NK-92 (cell line): ENCODE results near the gene GXYLT1.
"Not testable (repeated sequence)": the region's sequence is repeated elsewhere in the genome, so short reads cannot be mapped to it uniquely, and the experiment has no call there.

Source experiments
- DNase-seq: peaks from one replicate; lab custom pipeline; 2025; ENCODE audit not compliant: unreplicated experiment; lab: John Stamatoyannopoulos, UW

GXYLT1 gene

GRCh38 chr12:42144408-42145196 is at the start of gene GXYLT1:
TSS of gene GXYLT1 (minus strand) at chr12:42144874. CDS start at chr12:42144646, 228 bp downstream.
- no peak for DNase-seq

- DNase-seq, result no peak
Observed at GRCh38 chr12:42192686-42193085, 48.0 kb upstream of the GXYLT1 start.

GRCh38 chr12:42192258-42192657 is 47.6 kb upstream of the GXYLT1 start:
- no peak for DNase-seq

GRCh38 chr12:42190376-42190775 is 45.7 kb upstream of the GXYLT1 start:
- no peak for DNase-seq

GRCh38 chr12:42188275-42188674 is 43.6 kb upstream of the GXYLT1 start:
- not testable (repeated sequence) for DNase-seq

- DNase-seq, result no peak
Observed at GRCh38 chr12:42187799-42188198, 43.1 kb upstream of the GXYLT1 start.

GRCh38 chr12:42186793-42187192 is 42.1 kb upstream of the GXYLT1 start:
- DNase-seq, result no peak

- DNase-seq, result no peak
Observed at GRCh38 chr12:42182394-42182793, 37.7 kb upstream of the GXYLT1 start.

GRCh38 chr12:42180990-42181596 is 36.4 kb upstream of the GXYLT1 start:
- no peak for DNase-seq

- no peak for DNase-seq
Observed at GRCh38 chr12:42178101-42178500, 33.4 kb upstream of the GXYLT1 start.

- no peak for DNase-seq
Observed at GRCh38 chr12:42174978-42175377, 30.3 kb upstream of the GXYLT1 start.

GRCh38 chr12:42173961-42174521 is 29.4 kb upstream of the GXYLT1 start:
- DNase-seq, result no peak

GRCh38 chr12:42172441-42173210 is 28.0 kb upstream of the GXYLT1 start:
- no peak for DNase-seq

GRCh38 chr12:42167711-42168110 is 23.0 kb upstream of the GXYLT1 start:
- DNase-seq, result no peak

- DNase-seq, result no peak
Observed at GRCh38 chr12:42166501-42166900, 21.8 kb upstream of the GXYLT1 start.

GRCh38 chr12:42163913-42164312 is 19.2 kb upstream of the GXYLT1 start:
- no peak for DNase-seq

- no peak for DNase-seq
Observed at GRCh38 chr12:42162965-42163364, 18.3 kb upstream of the GXYLT1 start.

- DNase-seq, result no peak
Observed at GRCh38 chr12:42162193-42162592, 17.5 kb upstream of the GXYLT1 start.

GRCh38 chr12:42161529-42161928 is 16.9 kb upstream of the GXYLT1 start:
- DNase-seq, result no peak

- DNase-seq, result no peak
Observed at GRCh38 chr12:42156232-42156631, 11.6 kb upstream of the GXYLT1 start.

- DNase-seq, result no peak
Observed at GRCh38 chr12:42145552-42146215, 1.0 kb upstream of the GXYLT1 start.
